GM21576 (cell line): ENCODE results near the gene PPP2R1B.

Experiments
- ATAC-seq: cut with Tn5 transposase; IDR thresholded peaks from one replicate; pipeline ENCODE4 v1.9.1; 2021; ENCODE audit warnings: mild to moderate bottlenecking, moderate library complexity; ENCODE audit not compliant: unreplicated experiment

Gene PPP2R1B

DNA sequence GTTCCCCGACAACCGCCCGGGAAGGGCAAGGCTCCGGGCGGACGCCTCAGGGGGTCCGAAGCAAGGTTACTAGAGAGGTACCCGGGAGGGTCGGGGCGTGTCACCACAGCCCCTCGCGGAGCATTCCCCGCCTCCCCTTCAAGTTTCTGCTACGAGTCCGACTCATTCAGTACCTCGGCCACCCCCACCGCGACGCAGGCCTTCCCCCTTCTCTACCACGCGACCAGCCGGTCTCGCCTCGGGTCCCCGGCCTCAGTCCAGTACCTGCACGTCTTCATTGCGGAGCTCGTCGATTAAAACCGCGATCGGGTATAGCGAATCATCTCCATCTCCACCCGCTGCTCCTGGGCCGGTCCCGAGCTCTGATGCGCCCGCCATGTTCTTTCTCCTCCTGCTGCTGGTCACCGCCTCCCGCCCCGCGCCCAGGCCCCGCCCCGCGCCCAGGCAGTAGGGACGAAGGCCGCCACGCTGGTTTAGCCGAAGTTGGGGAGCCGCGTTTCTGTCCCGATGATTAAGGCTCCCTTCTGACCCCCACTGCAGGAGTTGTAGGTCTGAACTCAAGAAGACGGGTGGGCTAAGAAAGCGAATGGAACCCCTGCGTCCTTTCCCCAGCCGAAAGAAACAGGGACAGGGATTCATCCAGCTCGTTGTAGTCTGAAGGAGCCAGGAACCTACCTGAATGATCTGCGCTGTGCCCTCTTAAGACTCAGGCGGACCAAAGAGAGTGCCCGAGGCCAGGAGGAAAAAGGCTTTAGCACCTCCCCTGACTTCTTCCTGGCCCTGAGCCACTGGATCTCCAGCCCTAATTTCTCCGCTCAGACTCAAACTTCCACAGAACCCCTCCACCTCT lies at the start of gene PPP2R1B:
TSS of gene PPP2R1B (minus strand) at position 406 of the 850 bp plus-strand sequence. CDS start at position 378, 28 bp downstream.
- peak; percentile 89 for ATAC-seq

DNA sequence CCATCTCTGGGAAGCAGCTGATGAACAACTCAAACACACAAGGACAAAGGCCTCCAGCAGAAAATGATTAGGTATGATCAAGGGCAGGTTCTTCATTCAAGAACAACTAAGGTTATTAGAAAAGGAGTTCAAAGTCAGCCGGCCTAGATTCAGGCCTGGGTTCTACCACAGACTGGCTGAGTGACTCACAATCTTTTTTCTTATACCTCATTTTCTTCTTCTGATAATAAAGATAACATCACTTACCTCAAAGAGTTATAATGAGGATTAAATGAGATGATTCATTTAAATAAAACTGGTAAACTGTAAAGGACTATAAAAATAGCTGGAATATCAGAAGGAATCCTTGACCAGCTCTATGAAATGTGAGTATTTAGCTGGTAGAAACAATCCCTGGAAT lies 49.3 kb upstream of the PPP2R1B start:
- no peak for ATAC-seq

DNA sequence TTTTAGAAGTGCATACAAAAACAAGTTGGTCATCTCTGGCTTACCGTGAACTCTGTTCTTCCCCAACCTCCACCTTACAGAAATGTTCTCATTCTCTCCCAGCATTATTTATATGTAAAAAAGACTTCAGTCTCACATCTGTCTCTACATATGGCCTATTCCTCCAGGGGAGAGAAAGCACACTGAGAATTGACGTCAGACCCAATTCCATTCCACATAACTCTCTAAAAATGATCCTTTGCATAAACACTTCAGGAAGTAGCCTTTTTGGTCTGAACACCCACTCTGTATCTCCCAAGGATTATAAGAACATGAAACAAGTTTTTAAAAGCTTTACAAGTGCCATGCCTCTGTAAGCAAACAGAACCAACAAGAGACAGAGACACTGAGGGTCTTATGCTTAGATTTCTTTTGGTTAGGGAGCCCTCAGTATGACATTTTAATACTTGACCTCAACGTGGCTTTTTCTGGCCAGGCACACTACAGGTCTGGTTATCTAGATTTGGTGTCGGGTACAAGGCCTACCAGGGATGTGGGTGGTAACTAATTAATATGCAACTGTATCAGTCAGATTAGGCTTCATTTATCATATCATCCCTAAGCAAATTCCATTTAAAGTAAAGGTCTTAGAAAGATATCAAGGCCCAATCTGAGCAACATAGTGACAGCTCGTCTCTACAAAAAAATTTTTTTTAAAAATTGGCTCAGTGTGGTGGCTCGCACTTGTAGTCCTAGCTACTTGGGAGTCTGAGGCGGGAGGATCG lies 48.5 kb upstream of the PPP2R1B start:
- no peak for ATAC-seq

DNA sequence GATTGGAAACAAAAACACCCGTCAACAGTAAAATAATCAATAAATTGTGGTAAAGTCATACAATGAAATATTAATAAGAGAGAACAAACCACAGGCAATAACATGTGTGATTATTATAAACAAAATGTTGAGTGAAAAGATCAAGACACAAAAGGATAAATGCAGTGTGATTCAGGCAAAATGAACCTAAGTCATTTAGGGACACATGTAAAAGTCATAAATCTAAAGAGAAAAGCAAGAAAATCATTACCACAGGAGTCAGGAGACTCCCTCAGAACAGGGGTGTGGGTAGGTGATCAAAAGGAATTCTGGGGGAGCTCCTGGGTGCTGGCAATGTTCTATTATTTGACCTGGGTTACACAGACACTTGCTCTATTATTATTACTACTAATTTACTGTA lies 47.9 kb upstream of the PPP2R1B start:
- no peak for ATAC-seq

DNA sequence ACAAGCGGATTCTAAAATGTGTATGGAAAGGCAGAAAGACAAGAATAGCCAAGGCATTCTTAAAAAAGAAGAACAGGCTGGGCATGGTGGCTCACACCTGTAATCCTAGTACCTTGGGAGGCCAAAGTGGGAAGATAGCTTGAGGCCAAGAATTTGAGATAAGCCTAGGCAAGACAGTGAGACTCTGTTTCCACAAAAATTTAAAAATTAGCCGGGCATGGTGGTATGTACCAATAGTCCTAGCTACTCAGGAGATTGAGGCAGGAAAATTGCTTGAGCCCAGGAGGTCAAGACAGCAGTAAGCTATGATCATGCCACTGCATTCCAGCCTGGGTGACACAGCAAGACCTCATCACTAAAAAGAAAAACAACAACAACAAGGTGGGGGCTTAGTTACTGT lies 46.0 kb upstream of the PPP2R1B start:
- no peak for ATAC-seq

DNA sequence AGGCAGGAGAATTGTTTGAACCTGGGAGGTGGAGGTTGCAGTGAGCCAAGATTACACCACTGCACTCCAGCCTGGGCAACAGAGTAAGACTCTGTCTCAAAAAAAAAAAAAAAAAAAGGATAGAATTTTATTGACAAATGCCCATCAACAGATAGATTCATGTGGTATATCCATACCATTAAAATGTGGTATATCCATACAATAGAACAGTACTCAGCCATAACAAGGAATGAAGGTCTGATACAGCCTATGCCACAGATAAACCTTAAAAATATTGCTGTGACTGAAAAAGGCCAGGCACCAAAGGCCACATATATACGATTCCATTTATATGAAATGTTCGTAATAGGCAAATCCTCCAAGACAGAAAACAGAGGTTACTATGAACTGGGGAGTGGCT lies 45.3 kb upstream of the PPP2R1B start:
- no peak for ATAC-seq

DNA sequence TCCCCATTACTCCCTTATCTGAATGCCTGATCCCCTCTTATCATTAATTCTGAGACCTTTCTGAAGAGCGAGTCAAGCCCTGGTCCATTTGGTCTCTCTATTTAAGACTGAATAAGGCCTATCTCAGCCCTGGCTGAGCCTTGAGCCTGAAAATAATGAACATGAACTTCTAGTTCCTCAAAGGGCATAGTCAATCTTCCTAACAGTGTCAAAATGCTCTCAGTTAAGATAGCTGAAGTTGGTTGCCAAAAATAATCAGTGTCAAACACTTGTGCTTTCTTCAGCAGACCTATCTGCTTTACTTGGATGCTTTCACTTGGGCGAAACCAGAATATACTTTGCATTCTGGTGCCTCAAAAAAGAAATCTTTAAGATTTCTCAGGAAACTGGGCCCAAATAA lies 42.6 kb upstream of the PPP2R1B start:
- no peak for ATAC-seq

DNA sequence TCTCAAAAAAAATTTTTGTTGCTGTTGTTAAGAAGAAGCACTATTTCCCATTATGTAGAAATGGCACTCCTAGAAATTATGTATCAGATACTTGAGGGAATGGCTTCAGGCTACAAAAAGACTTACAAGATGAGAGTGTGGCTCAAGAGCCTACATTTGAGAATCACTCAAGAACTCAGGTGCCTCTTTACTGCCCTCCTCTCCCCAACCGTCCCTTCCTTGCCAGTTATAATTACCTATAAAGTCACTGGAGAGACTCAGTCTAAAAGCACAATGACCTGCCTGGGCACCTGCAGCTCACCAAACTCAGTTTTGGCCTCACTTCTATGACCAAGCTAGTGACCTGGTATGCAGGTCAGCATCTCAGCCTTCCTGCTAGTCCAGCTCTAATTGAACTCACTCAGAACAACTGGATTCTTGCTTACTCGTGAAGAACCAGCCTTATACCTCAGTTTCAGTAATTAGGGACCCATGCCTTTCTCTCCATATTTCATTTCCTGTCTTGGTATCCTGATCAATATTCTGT lies 41.9 kb upstream of the PPP2R1B start:
- no peak for ATAC-seq

DNA sequence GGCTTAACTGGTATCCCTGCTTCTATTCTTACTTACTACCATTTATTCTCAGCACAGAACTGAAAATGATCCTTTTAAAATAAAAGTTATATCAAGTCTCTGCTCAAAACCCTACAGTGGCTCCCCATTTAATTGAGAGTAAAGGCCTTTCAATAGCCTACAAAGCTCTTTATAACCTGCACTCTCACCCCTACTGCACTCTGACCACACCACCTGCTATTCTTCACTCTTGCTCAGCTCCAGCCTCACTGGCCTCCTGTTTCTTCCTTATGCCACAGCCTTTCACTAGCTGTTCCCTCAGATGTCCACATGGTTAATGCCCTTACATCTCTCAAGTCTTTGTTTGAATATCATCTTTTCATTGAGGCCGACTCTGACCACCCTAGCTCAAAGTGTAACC lies 40.9 kb upstream of the PPP2R1B start:
- no peak for ATAC-seq

DNA sequence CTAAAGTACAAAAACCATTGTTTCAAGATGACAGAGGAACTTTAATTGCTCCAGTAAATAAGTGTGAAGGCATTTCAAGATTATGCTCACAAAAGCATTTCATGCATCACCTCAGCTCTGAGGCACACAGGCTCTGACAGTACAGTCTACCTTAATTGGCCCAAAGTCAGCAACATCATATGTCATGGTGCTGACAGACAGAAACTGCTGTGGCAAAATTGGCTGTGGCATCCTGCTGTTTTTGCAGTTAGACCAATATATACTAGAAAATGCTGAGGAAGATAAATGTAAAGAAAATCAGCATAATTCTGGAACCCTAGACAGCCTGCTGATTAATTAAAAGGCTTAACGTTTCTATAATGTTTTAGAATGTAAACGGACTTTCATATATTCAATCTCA lies 34.9 kb upstream of the PPP2R1B start:
- ATAC-seq, result no peak

DNA sequence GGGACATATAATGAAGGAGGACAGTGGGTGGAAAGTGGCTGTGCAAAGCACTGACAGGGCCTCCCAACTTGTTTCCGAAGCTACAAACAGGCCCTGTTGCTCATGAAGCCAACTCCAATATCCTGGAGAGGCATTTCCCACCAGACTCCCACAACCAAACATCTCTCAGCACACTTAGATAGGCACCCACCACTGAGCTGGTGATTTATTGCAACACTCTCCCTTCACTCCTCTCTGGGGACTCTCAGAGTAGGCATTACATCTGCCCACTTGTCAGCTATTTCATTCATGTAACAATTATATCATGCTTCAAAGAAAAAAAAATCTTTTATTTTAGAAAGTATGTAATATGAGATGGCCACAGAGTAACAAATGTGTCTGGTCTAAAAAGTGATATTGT lies 32.1 kb upstream of the PPP2R1B start:
- no peak for ATAC-seq

DNA sequence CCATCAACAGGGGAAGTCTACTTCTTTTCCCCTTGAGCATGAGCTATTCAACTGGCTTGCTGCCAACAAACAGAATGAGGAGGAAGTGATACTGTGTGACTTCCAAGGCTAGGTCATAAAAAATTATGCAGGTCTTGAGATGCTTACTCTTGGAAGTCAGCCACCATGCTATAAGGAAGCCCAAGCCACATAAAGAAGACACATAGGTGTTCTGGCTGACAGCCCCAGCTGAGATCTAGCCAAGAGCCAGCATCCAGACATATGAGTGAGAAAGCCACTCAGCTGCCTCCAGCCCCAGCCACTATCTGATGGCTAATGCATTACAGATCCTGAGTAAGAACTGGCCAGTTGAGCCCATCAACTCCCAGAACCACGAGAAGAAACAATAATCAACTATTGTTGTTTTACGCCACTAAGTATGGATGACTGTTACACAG lies 31.0 kb upstream of the PPP2R1B start:
- no peak for ATAC-seq

DNA sequence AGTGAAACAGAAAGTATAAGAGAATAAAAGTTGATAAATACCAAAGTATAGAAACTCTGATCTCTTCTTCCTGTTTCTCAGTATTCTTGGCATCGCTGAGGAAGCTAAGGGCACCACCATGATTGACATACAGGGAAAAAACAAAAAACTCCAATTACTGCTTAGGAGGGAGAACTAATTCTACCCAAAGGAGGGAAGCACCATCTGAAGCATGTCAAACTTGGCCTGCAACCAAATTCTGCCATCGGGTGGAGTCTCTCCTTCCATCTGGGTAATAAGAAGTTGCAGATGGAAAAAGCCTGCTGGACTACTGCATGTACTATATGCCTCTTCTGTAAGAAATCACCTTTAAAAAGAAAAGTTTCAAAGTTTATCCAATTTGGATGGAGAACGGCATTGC lies 30.5 kb upstream of the PPP2R1B start:
- no peak for ATAC-seq

DNA sequence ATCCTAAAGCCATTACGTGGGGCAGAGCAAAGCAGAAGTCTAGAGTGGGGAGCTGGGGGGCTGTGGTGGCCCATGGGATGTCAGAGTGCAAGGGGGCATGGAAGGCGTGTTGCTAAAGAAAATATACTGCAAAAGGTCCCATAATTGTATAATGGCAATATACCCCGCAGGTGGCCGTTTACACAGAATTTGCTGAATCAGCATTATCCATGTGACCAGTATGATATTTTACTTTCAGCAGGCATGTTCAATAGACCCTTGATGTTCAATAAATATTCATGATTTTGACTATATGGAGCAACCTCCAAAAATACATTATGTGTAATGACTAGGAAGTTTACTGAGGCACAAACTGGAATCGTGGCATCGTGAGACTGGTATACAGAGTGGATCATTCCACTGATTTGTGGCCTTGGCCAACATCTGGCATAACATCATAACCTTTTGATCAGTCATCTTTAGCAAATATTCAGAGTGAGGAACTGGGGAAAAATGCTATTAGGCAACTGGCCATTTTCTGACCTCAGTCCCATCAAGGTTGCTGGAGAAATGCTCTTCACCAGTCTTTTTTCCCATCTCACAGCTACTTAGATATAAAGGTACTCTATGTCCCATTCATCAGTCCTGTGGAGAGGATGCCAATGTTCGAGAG lies 29.3 kb upstream of the PPP2R1B start:
- no peak for ATAC-seq

DNA sequence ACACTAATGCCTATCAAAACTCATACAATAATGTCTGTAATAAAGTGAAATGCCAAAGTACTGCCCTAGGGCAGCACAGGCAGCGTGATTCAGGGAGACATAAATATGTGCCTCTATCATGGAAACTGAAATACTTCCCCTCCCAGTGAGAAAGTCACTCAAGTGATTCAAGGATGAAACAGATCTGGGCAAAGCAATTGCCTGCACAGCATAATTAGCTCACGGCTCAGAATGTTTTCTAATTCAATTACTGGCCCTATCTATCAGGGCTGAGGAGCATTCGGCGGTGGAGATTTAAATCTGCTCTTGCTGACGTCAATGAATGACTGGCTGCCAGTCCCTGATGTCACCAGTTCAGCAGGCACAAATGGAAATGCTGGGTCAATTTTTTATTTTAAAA lies 27.7 kb upstream of the PPP2R1B start:
- ATAC-seq, result no peak

DNA sequence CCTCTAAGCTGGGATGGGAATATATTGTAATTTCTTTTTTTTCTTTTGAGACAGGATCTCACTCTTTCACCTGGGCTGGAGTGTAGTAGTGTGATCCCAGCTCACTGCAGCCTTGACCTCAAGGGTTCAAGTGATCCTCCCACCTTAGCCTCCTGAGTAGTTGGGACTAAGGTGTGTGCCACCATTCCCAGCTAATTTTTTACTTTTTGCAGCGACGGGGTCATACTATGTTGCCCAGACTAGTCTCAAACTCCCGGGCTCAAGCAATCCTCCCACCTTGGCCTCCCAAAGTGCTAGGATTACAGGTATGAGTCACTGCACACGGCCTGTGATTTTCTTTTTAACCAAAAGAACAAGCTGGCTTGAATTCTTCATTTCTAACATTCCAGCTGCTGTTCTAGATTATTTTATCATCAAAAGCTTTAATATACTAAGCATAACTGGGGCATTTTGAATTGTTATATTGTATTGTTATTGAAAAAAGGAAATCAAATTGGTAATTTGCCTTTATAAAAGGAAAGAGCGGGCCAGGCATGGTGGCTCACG lies 26.8 kb upstream of the PPP2R1B start:
- ATAC-seq, result no peak

DNA sequence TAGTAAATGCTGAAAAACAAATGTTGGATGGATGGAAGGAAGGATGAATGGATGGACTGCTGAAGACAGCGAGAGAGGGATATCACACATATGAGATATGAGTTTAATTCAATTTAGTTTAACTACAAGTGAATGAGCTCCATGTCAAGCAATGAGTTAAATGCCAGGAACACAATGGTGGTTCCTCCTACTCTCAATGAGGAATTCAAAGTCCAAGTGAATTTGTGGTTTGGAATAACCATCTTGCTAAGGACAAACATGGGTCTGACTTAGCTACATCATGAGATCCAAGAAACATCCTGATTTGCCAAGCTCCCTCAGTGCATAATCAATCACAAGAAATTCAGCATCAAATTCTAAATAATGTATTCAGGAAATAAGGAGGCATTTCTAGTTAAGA lies 26.1 kb upstream of the PPP2R1B start:
- no peak for ATAC-seq

DNA sequence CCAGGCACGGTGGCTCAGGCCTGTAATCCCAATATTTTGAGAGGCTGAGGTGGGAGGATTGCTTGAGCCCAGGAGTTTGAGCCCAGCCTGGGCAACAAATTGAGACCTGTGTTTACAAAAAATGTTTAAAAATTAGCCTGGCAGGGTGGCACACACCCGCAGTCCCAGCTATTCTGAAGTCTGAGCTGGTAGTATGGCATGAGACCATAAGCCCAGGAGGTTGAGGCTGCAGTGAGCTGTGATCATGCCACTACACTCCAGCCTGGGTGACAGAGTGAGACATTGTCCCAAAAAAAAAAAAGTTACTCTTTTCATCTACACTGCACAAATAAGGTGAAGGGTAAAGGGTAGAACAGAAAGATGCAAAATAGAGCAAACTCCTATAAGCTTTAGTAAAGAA lies 22.3 kb upstream of the PPP2R1B start:
- ATAC-seq, result no peak

DNA sequence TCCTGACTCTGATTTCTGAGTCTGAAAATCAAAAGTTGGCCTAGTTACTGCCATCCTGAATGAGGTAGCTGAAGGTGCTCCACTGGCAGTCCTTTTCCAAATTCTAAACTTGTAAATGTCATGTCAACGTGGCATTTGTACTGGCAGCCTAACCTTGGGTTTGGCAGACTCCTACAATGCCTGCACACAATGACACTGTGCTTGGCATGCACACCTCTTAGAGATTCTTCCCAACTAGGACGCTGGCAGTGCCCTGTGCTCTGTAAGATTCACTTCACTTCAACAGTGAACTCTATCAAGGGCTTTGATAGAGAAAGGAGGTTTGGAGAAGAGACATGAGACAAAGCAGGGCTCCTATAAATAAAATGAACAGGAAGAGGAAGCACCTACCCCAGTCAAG lies 21.9 kb upstream of the PPP2R1B start:
- no peak for ATAC-seq

DNA sequence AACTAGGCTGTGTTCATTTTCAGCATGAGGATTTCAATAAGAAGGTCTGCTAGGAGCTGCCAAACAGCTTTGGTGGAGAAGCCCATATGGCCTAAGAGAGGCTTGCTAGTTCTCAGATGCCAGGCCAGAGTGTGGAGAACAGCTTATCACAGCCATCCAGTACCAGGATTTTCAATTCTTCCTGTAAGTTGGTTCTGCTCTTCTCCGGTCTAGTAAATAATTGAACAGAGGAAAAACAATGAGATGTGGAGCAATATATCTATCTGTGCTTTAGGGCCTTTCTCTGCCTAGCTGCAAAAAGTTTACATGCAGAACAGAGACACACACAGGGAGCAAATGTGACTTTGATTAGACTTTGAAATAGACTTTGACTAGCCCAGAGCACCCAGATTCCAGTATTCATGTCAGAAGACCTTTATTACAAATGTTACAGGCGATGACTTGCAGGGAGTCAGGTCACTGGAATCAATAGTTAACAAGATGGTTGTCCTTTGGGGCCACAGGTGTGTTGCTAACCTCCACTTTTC lies 19.8 kb upstream of the PPP2R1B start:
- ATAC-seq, result no peak

DNA sequence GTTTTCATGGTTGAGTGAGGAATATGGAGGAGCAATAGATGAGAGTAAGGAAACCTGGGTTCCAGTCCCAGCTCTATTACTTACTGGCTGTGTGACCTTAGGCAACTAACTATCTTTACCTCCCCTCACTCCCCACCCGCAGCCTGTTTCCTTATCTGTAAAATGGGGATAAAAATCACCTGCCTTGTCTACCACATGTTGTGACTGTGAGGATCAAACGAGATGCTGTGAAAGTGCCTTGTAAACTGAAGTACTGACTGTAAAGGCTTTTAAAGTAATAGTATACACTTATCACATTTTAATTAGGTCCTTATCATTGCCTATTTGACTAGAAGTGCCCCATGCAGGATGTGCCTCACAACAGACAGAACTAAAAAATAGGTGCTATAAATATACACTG lies 18.9 kb upstream of the PPP2R1B start:
- no peak for ATAC-seq
